ENCODE results near the gene MVB12B.

Gene MVB12B

DNA sequence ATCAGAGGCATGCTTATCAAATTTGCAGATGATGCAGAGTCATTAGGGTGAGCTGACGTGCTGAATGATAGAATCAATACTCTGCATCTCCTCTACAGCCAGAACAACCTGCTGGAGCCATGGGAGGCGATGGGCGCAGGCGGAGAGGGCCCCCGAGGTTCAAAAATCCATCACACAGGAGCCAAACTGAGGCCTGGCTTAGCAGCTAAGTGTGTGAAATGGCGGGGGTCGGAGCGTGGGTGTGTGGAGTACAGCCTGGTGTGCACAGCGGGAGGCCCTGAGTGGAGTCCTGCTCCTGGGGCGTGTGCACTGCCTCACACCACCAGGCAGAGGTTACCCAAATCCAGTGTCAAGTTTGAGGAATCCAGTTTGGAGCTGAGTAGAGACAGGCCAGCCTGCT lies 73.2 kb downstream of the MVB12B start:
- no peaks in the 10 kb centered on the region for H3K27me3 ChIP-seq (ENCODE audit: control insufficient read depth, insufficient read depth, low read length)
- H3K36me3 ChIP-seq (ENCODE audit: control insufficient read depth, insufficient read depth, low read length) = no peaks in the 10 kb centered on the region
- no peak overlapping the region for H3K9ac ChIP-seq (ENCODE audit: low read length)
- no peak overlapping the region for H3K4me3 ChIP-seq (ENCODE audit: low read length)
- H3K9me3 ChIP-seq (ENCODE audit: control insufficient read depth, low read length) = no peaks in the 10 kb centered on the region
- peaks cover 5% of the 10 kb centered on the region for H3K4me1 ChIP-seq (ENCODE audit: control insufficient read depth, insufficient read depth, low read length)

DNA sequence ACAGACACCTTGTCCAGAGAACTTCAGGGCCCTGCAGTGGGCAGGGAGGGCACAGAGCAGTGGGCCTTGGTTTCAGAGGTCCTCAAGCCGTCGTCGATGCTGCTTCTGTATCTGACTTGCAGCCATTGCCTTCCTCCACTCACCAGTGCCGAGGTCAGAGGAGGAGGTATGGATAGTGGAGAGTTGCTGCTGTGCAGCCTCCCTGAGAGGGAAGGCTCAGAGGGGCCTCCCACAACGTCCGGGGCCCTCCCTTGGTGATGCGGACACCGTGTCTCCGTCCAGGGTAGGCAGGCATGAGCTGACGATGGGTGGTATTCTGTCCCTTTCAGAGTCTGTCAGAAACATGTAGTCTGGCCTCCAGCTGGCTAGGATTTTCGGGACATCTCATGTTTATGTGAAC lies 73.9 kb downstream of the MVB12B start:
- Histone ChIP-seq H3K27me3 (ENCODE audit: control insufficient read depth, insufficient read depth, low read length) (no peaks in the 10 kb centered on the region), H3K9me3 (ENCODE audit: control insufficient read depth, low read length) (no peaks in the 10 kb centered on the region), H3K4me1 (ENCODE audit: control insufficient read depth, insufficient read depth, low read length) (no peaks in the 10 kb centered on the region), H3K36me3 (ENCODE audit: control insufficient read depth, insufficient read depth, low read length) (no peaks in the 10 kb centered on the region), H3K4me3 (ENCODE audit: low read length) (no peak overlapping the region), H3K9ac (ENCODE audit: low read length) (no peak overlapping the region)

DNA sequence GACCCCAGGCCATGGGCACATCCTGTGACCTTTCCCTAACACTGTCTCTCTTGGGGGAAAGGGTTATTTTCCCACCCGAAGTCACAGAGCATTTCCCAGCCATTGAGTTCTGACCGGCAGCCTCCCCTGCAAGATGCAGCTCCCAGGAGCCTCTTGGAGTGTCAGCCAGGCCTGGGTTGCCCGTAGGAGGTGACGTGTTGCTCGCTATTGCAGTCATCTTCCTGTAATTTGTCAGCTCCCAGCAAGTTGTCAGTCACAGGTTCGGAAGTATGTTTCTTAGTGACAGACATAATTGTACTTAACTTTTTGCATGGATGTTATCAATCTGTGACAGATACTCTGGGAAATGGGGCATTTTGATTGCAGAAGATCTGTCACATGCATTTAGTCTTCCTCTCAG lies 74.5 kb downstream of the MVB12B start:
- no peak overlapping the region for H3K9ac ChIP-seq (ENCODE audit: low read length)
- no peaks in the 10 kb centered on the region for H3K27me3 ChIP-seq (ENCODE audit: control insufficient read depth, insufficient read depth, low read length)
- no peaks in the 10 kb centered on the region for H3K9me3 ChIP-seq (ENCODE audit: control insufficient read depth, low read length)
- no peak overlapping the region for H3K4me3 ChIP-seq (ENCODE audit: low read length)
- H3K36me3 ChIP-seq (ENCODE audit: control insufficient read depth, insufficient read depth, low read length) = no peaks in the 10 kb centered on the region
- no peaks in the 10 kb centered on the region for H3K4me1 ChIP-seq (ENCODE audit: control insufficient read depth, insufficient read depth, low read length)

DNA sequence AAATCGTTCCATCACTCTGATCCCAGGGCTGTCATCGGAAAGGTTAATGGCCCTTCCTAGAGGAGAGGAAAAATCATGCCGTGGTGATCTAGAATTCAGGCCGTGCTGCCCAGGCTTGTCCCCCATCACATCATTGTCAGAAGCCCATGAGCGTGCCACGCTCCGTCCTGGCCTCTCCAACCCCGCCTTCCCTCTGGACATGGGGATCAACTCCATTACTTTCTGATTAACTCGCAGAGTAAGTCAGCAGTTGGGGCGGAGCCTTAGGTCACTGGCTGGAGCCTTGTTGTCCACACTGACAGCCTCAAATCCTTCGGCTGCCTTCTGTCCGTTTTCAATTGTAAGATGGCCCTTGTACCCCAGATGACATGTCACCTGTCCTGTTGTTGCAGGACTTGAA lies 75.0 kb downstream of the MVB12B start:
- H3K36me3 ChIP-seq (ENCODE audit: control insufficient read depth, insufficient read depth, low read length) = no peaks in the 10 kb centered on the region

DNA sequence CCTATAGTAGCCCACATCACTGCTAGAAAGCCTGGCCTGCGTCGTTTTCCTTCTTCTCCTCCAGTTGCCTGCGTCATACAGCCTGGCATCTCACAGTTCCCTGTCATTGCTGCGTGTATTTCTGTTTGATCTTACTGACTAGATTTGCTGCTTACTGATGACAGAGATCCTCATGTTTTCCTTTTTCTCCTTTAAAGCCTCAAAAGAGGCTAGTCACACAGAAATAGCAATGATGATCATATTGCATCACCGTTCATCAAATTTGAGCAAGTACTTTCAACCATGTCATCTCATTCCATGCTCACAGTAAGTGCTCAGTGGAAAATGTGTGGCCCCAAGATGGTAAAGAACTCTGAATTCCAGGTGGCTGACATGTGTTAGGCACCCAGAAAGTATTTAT lies 76.8 kb downstream of the MVB12B start:
- Histone ChIP-seq H3K4me3 (ENCODE audit: low read length) (no peak overlapping the region), H3K36me3 (ENCODE audit: control insufficient read depth, insufficient read depth, low read length) (no peaks in the 10 kb centered on the region), H3K4me1 (ENCODE audit: control insufficient read depth, insufficient read depth, low read length) (no peaks in the 10 kb centered on the region)

More for the DNA sequence above, 75.0 kb downstream of the MVB12B start:
- H3K4me1 ChIP-seq (ENCODE audit: control insufficient read depth, insufficient read depth, low read length) = no peaks in the 10 kb centered on the region
- no peak overlapping the region for H3K9ac ChIP-seq (ENCODE audit: low read length)
- H3K27me3 ChIP-seq (ENCODE audit: control insufficient read depth, insufficient read depth, low read length) = no peaks in the 10 kb centered on the region
- no peaks in the 10 kb centered on the region for H3K9me3 ChIP-seq (ENCODE audit: control insufficient read depth, low read length)
- H3K4me3 ChIP-seq (ENCODE audit: low read length) = no peak overlapping the region

DNA sequence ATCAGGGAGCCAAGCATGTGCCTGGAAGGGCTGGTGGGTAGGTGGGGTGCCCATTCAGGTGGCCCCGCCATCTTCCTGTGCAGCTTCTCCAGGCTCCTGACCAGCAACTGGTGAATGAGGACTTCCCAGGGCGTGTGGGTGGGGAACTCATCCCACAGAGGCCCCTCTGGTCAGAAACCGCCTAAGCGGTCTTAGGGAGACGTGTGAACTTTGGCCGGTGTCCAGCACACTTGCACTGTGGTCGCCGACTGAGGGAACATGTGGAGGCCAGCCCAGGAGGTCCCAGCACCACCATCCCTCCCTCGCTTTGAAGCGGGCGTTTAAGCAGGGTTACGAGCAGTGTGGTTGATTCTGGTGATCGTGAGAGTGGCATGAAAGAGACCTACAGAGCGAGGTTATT lies 77.8 kb downstream of the MVB12B start:
- Histone ChIP-seq H3K4me3 (ENCODE audit: low read length) (no peak overlapping the region), H3K9me3 (ENCODE audit: control insufficient read depth, low read length) (no peaks in the 10 kb centered on the region), H3K4me1 (ENCODE audit: control insufficient read depth, insufficient read depth, low read length) (no peaks in the 10 kb centered on the region), H3K9ac (ENCODE audit: low read length) (no peak overlapping the region), H3K27me3 (ENCODE audit: control insufficient read depth, insufficient read depth, low read length) (no peaks in the 10 kb centered on the region), H3K36me3 (ENCODE audit: control insufficient read depth, insufficient read depth, low read length) (no peaks in the 10 kb centered on the region)

More for the DNA sequence above, 76.8 kb downstream of the MVB12B start:
- no peaks in the 10 kb centered on the region for H3K9me3 ChIP-seq (ENCODE audit: control insufficient read depth, low read length)
- H3K9ac ChIP-seq (ENCODE audit: low read length) = no peak overlapping the region
- H3K27me3 ChIP-seq (ENCODE audit: control insufficient read depth, insufficient read depth, low read length) = no peaks in the 10 kb centered on the region

DNA sequence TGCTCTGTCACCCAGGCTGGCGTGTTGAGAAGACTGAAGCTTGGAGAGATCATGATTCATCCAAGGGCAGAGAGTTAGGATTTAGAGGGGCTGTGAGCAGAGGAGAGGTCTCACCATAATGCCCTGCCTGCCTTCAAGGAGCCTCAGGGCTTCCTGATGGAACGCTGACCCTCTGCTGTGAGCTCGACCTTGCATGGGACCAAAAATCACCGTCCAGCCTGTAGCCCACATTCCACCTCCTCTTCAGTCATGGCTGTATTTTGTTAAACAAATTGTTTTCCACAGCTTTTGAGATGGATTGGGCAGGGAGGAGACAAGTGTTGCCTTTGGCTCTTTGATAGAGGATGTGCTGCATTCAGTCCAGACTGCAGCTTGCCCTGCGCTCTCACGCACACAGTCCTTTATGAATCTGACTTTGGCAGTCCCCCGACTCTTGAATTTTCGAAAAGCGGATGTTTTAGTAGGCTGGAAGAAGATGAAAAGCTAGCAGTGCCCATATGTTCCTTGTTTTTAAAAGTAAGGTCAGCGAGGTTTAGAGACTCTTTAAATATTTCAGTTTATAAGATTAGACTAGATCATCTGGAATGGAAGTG lies 79.5 kb downstream of the MVB12B start:
- Histone ChIP-seq H3K27me3 (ENCODE audit: control insufficient read depth, insufficient read depth, low read length) (no peaks in the 10 kb centered on the region), H3K4me1 (ENCODE audit: control insufficient read depth, insufficient read depth, low read length) (no peaks in the 10 kb centered on the region), H3K4me3 (ENCODE audit: low read length) (no peak overlapping the region), H3K36me3 (ENCODE audit: control insufficient read depth, insufficient read depth, low read length) (no peaks in the 10 kb centered on the region), H3K9ac (ENCODE audit: low read length) (no peak overlapping the region), H3K9me3 (ENCODE audit: control insufficient read depth, low read length) (no peaks in the 10 kb centered on the region)

DNA sequence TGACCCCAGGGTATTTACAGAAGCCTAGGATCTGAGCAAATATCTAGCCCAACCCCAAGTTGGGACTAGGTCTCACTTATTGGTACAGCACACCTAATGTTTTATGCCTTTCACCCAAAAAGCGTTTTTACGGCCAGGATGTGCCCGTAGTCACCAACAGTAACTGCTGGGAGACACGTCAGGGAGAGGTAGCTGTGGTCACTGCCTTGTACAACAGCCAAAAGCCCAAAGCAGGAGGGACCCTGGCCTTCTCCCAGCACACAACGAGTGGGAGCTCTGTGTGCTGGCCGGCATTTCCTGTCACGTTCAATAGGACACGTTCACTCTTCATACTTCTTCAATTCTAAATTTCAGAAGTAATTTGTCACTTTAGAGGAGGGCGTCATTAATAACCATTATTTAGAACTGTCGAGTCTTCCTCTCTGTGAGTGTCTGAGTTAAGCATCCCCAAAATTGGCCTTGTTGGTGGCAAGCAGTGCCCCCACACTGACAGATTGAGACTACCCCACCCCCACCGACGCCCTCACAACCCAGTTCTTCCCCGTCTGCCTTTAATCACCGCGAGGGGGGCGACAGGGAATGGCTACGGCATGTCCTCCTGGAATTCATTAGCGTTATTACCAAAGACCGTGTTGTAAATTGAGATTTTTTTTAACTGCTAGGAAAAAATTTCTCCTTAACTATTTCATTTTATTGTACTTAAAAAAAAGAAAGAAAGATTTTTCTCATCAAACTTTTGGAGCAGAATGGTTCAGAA lies 80.7 kb downstream of the MVB12B start:
- Histone ChIP-seq H3K27me3 (ENCODE audit: control insufficient read depth, insufficient read depth, low read length) (no peaks in the 10 kb centered on the region), H3K4me1 (ENCODE audit: control insufficient read depth, insufficient read depth, low read length) (no peaks in the 10 kb centered on the region), H3K4me3 (ENCODE audit: low read length) (no peak overlapping the region), H3K36me3 (ENCODE audit: control insufficient read depth, insufficient read depth, low read length) (no peaks in the 10 kb centered on the region), H3K9ac (ENCODE audit: low read length) (no peak overlapping the region), H3K9me3 (ENCODE audit: control insufficient read depth, low read length) (no peaks in the 10 kb centered on the region)

DNA sequence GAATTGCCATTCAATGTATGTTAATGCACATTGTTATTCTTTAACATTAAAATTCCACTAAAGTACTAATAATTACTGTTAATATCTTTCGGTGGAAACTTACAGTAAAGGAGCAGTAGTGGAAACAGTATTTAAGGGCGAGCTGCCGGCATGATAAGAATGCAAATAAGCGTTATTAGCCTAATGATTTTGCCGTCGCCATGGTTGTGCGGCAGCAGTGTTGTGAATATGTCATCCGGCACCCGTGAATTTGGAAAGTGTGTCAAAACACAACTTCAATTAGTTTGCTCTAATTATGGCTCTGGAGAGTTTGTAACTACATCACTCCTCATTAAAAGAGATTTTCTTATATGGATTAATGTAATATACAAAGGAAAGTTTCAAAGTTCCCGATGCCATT lies 81.4 kb downstream of the MVB12B start:
- H3K9me3 ChIP-seq (ENCODE audit: control insufficient read depth, low read length) = no peaks in the 10 kb centered on the region
- H3K36me3 ChIP-seq (ENCODE audit: control insufficient read depth, insufficient read depth, low read length) = no peaks in the 10 kb centered on the region
- H3K4me1 ChIP-seq (ENCODE audit: control insufficient read depth, insufficient read depth, low read length) = no peaks in the 10 kb centered on the region
- H3K27me3 ChIP-seq (ENCODE audit: control insufficient read depth, insufficient read depth, low read length) = no peaks in the 10 kb centered on the region
- no peak overlapping the region for H3K4me3 ChIP-seq (ENCODE audit: low read length)
- no peak overlapping the region for H3K9ac ChIP-seq (ENCODE audit: low read length)

DNA sequence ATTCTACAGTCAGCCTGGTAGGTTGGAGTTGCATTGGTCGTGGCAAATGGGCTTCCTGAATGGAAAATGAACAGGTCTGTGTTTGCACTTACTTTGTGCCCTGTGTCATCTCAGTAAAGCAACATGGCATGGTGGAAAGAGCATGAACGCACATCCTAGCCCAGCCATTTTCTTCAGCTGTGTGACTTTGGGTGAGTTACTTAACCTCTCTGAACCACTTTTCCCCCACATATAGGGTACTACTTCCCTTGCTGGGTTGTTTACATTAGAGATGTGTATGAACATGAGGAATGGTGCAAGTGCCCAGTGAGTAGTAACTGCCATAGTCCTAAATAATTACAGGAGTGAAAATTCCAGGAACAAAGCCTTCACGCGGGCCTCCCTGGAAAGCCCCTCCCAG lies 83.6 kb downstream of the MVB12B start:
- Histone ChIP-seq H3K9me3 (ENCODE audit: control insufficient read depth, low read length) (no peaks in the 10 kb centered on the region), H3K4me1 (ENCODE audit: control insufficient read depth, insufficient read depth, low read length) (no peaks in the 10 kb centered on the region), H3K27me3 (ENCODE audit: control insufficient read depth, insufficient read depth, low read length) (no peaks in the 10 kb centered on the region), H3K9ac (ENCODE audit: low read length) (no peak overlapping the region), H3K36me3 (ENCODE audit: control insufficient read depth, insufficient read depth, low read length) (no peaks in the 10 kb centered on the region), H3K4me3 (ENCODE audit: low read length) (no peak overlapping the region)

DNA sequence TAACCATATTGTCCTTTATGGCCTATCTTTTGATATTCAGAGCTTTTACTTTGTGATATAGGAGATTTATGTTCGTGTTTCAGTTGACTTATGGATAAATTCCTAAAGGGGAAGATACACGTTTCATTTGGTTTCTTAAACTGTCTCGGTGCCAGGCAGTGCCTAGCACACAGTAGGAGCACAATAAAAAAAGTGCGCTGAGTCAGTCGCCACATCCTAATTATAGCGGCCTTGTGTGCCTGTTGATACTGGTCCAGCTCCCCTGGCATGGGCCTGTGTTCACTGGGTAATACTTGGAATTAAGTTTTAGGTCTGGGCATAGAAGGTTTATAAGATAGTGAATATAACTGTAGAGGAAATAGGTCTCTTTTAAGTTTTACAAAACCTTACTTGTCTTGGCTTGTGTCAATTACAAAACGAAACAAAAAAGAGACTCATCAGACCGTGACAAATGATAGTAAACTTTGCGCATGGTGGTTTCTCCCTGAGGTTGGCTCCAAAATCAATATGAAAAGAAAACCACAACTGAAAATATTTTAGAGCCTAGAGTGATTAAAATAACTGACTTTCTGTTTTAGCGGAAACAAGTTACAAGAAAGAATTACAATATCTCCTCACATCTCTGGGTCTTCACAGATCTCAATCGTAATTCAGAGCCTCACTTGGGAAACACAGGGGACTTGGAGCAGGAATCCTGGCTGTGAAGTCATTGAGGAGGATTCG lies 84.8 kb downstream of the MVB12B start:
- Histone ChIP-seq H3K9ac (ENCODE audit: low read length) (no peak overlapping the region), H3K9me3 (ENCODE audit: control insufficient read depth, low read length) (no peaks in the 10 kb centered on the region), H3K4me1 (ENCODE audit: control insufficient read depth, insufficient read depth, low read length) (no peaks in the 10 kb centered on the region), H3K36me3 (ENCODE audit: control insufficient read depth, insufficient read depth, low read length) (no peaks in the 10 kb centered on the region), H3K4me3 (ENCODE audit: low read length) (no peak overlapping the region), H3K27me3 (ENCODE audit: control insufficient read depth, insufficient read depth, low read length) (no peaks in the 10 kb centered on the region)

DNA sequence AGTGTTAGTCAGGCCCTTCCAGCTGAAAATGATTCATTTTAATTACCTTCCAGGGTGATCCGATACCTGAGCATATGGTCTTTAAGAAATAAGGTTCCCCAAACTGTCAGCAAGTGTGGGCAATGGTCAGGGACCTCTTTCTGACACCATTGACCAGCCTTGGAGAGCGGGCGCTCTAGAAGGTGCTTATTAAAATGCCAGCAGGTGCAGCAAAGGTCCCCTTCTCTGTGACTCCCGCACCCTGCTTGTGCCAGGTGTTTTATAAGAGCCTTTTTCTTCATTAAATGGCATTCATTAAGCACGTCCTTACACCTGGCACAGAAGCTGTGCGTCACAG lies 85.3 kb downstream of the MVB12B start:
- Histone ChIP-seq H3K4me3 (ENCODE audit: low read length) (no peak overlapping the region), H3K9ac (ENCODE audit: low read length) (no peak overlapping the region), H3K36me3 (ENCODE audit: control insufficient read depth, insufficient read depth, low read length) (no peaks in the 10 kb centered on the region), H3K4me1 (ENCODE audit: control insufficient read depth, insufficient read depth, low read length) (no peaks in the 10 kb centered on the region), H3K9me3 (ENCODE audit: control insufficient read depth, low read length) (no peaks in the 10 kb centered on the region), H3K27me3 (ENCODE audit: control insufficient read depth, insufficient read depth, low read length) (no peaks in the 10 kb centered on the region)
